Caco-2 (cell line): ENCODE results near the gene CDX2. TPM values are rescaled to one million over a fixed set of nuclear protein-coding genes. Genes with fewer than 3 reads are reported as not detected.

Source experiments
- BruUV-seq: library from RNA; stranded (reverse); fragments of 400-500 nt; replicated peaks from 2 replicates; lab custom pipeline; 2021; lab: Mats Ljungman, UMichigan
- CTCF ChIA-PET: fragments of 300-600 bp; sonication (Branson Sonifier 250); formaldehyde crosslinking; loops from one replicate; lab custom pipeline; 2022; ENCODE audit warnings: antibody characterized with exemption; lab: Charles Lee
- POLR2A ChIA-PET: fragments of 300-600 bp; sonication (Branson Sonifier 250); formaldehyde crosslinking; loops from one replicate; lab custom pipeline; 2022; ENCODE audit warnings: antibody characterized with exemption; lab: Charles Lee
- DNase-seq, 2 experiments: peaks; one replicate each; pipeline versions ENCODE4 v3.0.0 to v3.0.0-alpha.2; 2020 to 2022
- H3K27me3 ChIP-seq: replicated peaks from 2 replicates; pipeline ENCODE4 v1.6.0; 2011; ENCODE audit warnings: low read length; ENCODE audit not compliant: control insufficient read depth, insufficient read depth
- H3K36me3 ChIP-seq: 2 replicates; pipeline ENCODE4 v1.5.1; 2011; ENCODE audit warnings: low read length; ENCODE audit not compliant: control insufficient read depth, insufficient read depth
- H3K4me1 ChIP-seq: fragments of 250-450 bp; sonication (Bioruptor Pico); 2 replicates; pipeline ENCODE4 v1.5.1; 2020; ENCODE audit warnings: mild to moderate bottlenecking
- H3K4me3 ChIP-seq: 2 replicates; pipeline ENCODE4 v1.5.1; 2011; ENCODE audit warnings: low read depth, mild to moderate bottlenecking, control low read depth, low read length
- H3K9me3 ChIP-seq: fragments of 250-450 bp; sonication (Bioruptor Pico); 2 replicates; pipeline ENCODE4 v1.5.1; 2020; ENCODE audit warnings: mild to moderate bottlenecking, moderate library complexity
- H3K27ac Mint-ChIP-seq: one replicate; pipeline ENCODE4 v1.8.0; 2022; ENCODE audit warnings: mixed read lengths; ENCODE audit not compliant: unreplicated experiment
- H3K27me3 Mint-ChIP-seq: one replicate; pipeline ENCODE4 v1.8.0; 2022; ENCODE audit warnings: mixed read lengths; ENCODE audit not compliant: insufficient read depth, unreplicated experiment
- H3K36me3 Mint-ChIP-seq: one replicate; pipeline ENCODE4 v1.8.0; 2022; ENCODE audit warnings: mild to moderate bottlenecking, mixed read lengths; ENCODE audit not compliant: insufficient read depth, unreplicated experiment
- H3K4me1 Mint-ChIP-seq: one replicate; pipeline ENCODE4 v1.8.0; 2022; ENCODE audit warnings: low read depth, mixed read lengths; ENCODE audit not compliant: unreplicated experiment
- H3K4me3 Mint-ChIP-seq: one replicate; pipeline ENCODE4 v1.8.0; 2022; ENCODE audit warnings: mild to moderate bottlenecking, moderate library complexity, mixed read lengths; ENCODE audit not compliant: unreplicated experiment
- H3K9me3 Mint-ChIP-seq: one replicate; pipeline ENCODE4 v1.8.0; 2022; ENCODE audit warnings: mixed read lengths; ENCODE audit not compliant: unreplicated experiment
- CTCF ChIP-seq, 2 experiments: fragments of 200-600 bp in 1 of 2; IDR thresholded peaks; 1 replicate in 1 of 2; 2 replicates in 1 of 2; pipeline versions ENCODE4 v1.5.1 to v1.8.0; 2011 to 2022; ENCODE audit warnings: antibody characterized with exemption in 1 of 2, control low read depth in 1 of 2, inconsistent platforms in 1 of 2, low read depth in 1 of 2, low read length in 1 of 2, mild to moderate bottlenecking in 1 of 2, moderate library complexity in 1 of 2; ENCODE audit not compliant: insufficient read depth in 1 of 2, severe bottlenecking in 1 of 2, unreplicated experiment in 1 of 2
- intact Hi-C: fragments of 100-400 bp; cut with micrococcal nuclease; formaldehyde crosslinking; loops from one replicate; pipeline ENCODE4 v1.10.0; 2022; ENCODE audit not compliant: unreplicated experiment
- total RNA-seq: library from RNA; stranded (reverse); gene quantifications from 2 replicates; pipeline ENCODE4 v1.2.3, GENCODE V29; 2022

CDX2 gene
- total RNA-seq, 1 experiment from 2014 or later, result 104 TPM

GRCh38 chr13:27933118-27933517 is 36.0 kb downstream of the CDX2 start:
- Histone ChIP-seq H3K9me3 (no peaks in the 10 kb centered on the region), H3K27me3 (no peaks in the 10 kb centered on the region), H3K4me1 (no peaks in the 10 kb centered on the region), H3K4me3 (no peak overlapping the region), H3K36me3 (no peaks in the 10 kb centered on the region)
- Mint-ChIP-seq H3K27ac (no peak overlapping the region), H3K36me3 (no peaks in the 10 kb centered on the region), H3K4me3 (no peak overlapping the region), H3K9me3 (no peaks in the 10 kb centered on the region), H3K27me3 (no peaks in the 10 kb centered on the region), H3K4me1 (no peaks in the 10 kb centered on the region)
- ChIA-PET POLR2A (no interaction called here), CTCF (interaction anchor here (1.2 kb wide), 1 partner anchor 107 kb away, joined by 4 read pairs; no protein-coding TSS in a partner anchor)
- no peak for DNase-seq
- intact Hi-C loops, result no loop called here
- BruUV-seq, result no TSS peak
- TF ChIP-seq CTCF (IDR thresholded peaks at IDR 0.05; ENCODE audit: insufficient read depth in 1 of 2, low read depth in 1 of 2, low read length in 1 of 2, severe bottlenecking in 1 of 2, unreplicated experiment in 1 of 2), result no peak

- POLR2A ChIA-PET, result no interaction called here
- intact Hi-C loops, result no loop called here
Measured at GRCh38 chr13:27929868-27930267, 39.2 kb downstream of the CDX2 start.

GRCh38 chr13:27928805-27929753 is 40.0 kb downstream of the CDX2 start:
- no peak for DNase-seq
- no TSS peak for BruUV-seq
- no peaks in the 10 kb centered on the region for H3K36me3 Mint-ChIP-seq
- Histone ChIP-seq H3K9me3 (no peaks in the 10 kb centered on the region), H3K27me3 (no peaks in the 10 kb centered on the region), H3K4me3 (no peak overlapping the region), H3K4me1 (no peaks in the 10 kb centered on the region), H3K36me3 (no peaks in the 10 kb centered on the region)
- no peak for TF ChIP-seq CTCF (IDR thresholded peaks at IDR 0.05; ENCODE audit: insufficient read depth in 1 of 2, low read depth in 1 of 2, low read length in 1 of 2, severe bottlenecking in 1 of 2, unreplicated experiment in 1 of 2)
- intact Hi-C loops, result no loop called here
- no peaks in the 10 kb centered on the region for H3K27me3 Mint-ChIP-seq
- H3K4me3 Mint-ChIP-seq, result no peak overlapping the region
- H3K27ac Mint-ChIP-seq, result no peak overlapping the region
- H3K4me1 Mint-ChIP-seq, result no peaks in the 10 kb centered on the region
- H3K9me3 Mint-ChIP-seq, result no peaks in the 10 kb centered on the region
- CTCF ChIA-PET, result no interaction called here
- POLR2A ChIA-PET, result no interaction called here

More at GRCh38 chr13:27929868-27930267, 39.2 kb downstream of the CDX2 start:
- Histone ChIP-seq H3K4me3 (no peak overlapping the region), H3K4me1 (no peaks in the 10 kb centered on the region), H3K36me3 (no peaks in the 10 kb centered on the region), H3K27me3 (no peaks in the 10 kb centered on the region), H3K9me3 (no peaks in the 10 kb centered on the region)
- Mint-ChIP-seq H3K9me3 (no peaks in the 10 kb centered on the region), H3K4me3 (no peak overlapping the region), H3K36me3 (no peaks in the 10 kb centered on the region), H3K27ac (no peak overlapping the region), H3K4me1 (no peaks in the 10 kb centered on the region), H3K27me3 (no peaks in the 10 kb centered on the region)
- BruUV-seq, result no TSS peak
- CTCF ChIA-PET, result no interaction called here
- no peak for DNase-seq
- no peak for TF ChIP-seq CTCF (IDR thresholded peaks at IDR 0.05; ENCODE audit: insufficient read depth in 1 of 2, low read depth in 1 of 2, low read length in 1 of 2, severe bottlenecking in 1 of 2, unreplicated experiment in 1 of 2)
